ENCODE measurements around the gene UBE2R2.

GRCh38 chr9:33781736-33782135 is 35.2 kb upstream of the UBE2R2 start:
- no peak for TF ChIP-seq TAF1 (IDR thresholded peaks at IDR 0.05; ENCODE audit: borderline replicate concordance, insufficient read depth, low read length)
- no peak for TF ChIP-seq REST (IDR thresholded peaks at IDR 0.05; ENCODE audit: insufficient read depth in 1 of 2, low read depth in 2 of 2, low read length in 2 of 2)
- TF ChIP-seq POLR2AphosphoS5 (IDR thresholded peaks at IDR 0.05; ENCODE audit: low read depth, low read length) = no peak
- no peak for TF ChIP-seq SIN3A (IDR thresholded peaks at IDR 0.05; ENCODE audit: borderline replicate concordance, insufficient read depth, low read length)
